GM19467 (cell line): ENCODE data around the gene NRXN2.
"Not testable (repeated sequence)": the region's sequence is repeated elsewhere in the genome, so short reads cannot be mapped to it uniquely, and the experiment has no call there.

Source experiments
- ATAC-seq: cut with Tn5 transposase; IDR thresholded peaks from one replicate; pipeline ENCODE4 v1.9.1; 2021; ENCODE audit warnings: mild to moderate bottlenecking, moderate library complexity; ENCODE audit not compliant: unreplicated experiment

Gene NRXN2

GRCh38 chr11:64705501-64705900 is 17.5 kb downstream of the NRXN2 start:
- ATAC-seq: no peak

GRCh38 chr11:64703048-64703447 is 19.9 kb downstream of the NRXN2 start:
- ATAC-seq: no peak

- not testable (repeated sequence) for ATAC-seq
These were observed 21.0 kb downstream of the NRXN2 start for GRCh38 chr11:64701956-64702355.

- no peak for ATAC-seq
These were observed 24.6 kb downstream of the NRXN2 start for GRCh38 chr11:64698427-64698826.

- ATAC-seq: no peak
These were observed 25.2 kb downstream of the NRXN2 start for GRCh38 chr11:64697663-64698375.

GRCh38 chr11:64696045-64696444 is 27.0 kb downstream of the NRXN2 start:
- no peak for ATAC-seq

- no peak for ATAC-seq
These were observed 27.4 kb downstream of the NRXN2 start for GRCh38 chr11:64695548-64695947.

- ATAC-seq: no peak
These were observed 28.1 kb downstream of the NRXN2 start for GRCh38 chr11:64694821-64695365.

GRCh38 chr11:64694026-64694755 is 28.8 kb downstream of the NRXN2 start:
- no peak for ATAC-seq

GRCh38 chr11:64692764-64693331 is 30.1 kb downstream of the NRXN2 start:
- ATAC-seq: no peak

GRCh38 chr11:64691543-64691942 is 31.5 kb downstream of the NRXN2 start:
- no peak for ATAC-seq

GRCh38 chr11:64690235-64690634 is 32.8 kb downstream of the NRXN2 start:
- no peak for ATAC-seq

- ATAC-seq: peak; percentile 82
These were observed 34.4 kb downstream of the NRXN2 start for GRCh38 chr11:64688534-64688982.

- no peak for ATAC-seq
These were observed 35.1 kb downstream of the NRXN2 start for GRCh38 chr11:64687643-64688533.

- no peak for ATAC-seq
These were observed 35.8 kb downstream of the NRXN2 start for GRCh38 chr11:64687204-64687603.

- ATAC-seq: no peak
These were observed 36.4 kb downstream of the NRXN2 start for GRCh38 chr11:64686466-64687170.

- ATAC-seq: no peak
These were observed 37.5 kb downstream of the NRXN2 start for GRCh38 chr11:64685536-64685935.

GRCh38 chr11:64684357-64684756 is 38.6 kb downstream of the NRXN2 start:
- ATAC-seq: no peak

- no peak for ATAC-seq
These were observed 41.8 kb downstream of the NRXN2 start for GRCh38 chr11:64681171-64681570.

GRCh38 chr11:64679846-64680245 is 43.2 kb downstream of the NRXN2 start:
- no peak for ATAC-seq
